Astrocyte (in vitro differentiated cells and primary cell): ENCODE results near the gene TBRG4. TPM values are rescaled to one million over a fixed set of nuclear protein-coding genes. Genes with fewer than 3 reads are reported as not detected.

Source experiments
- DNase-seq: peaks from one replicate; pipeline ENCODE4 v3.0.0-alpha.2; 2010; ENCODE audit warnings: low read depth
- FAIRE-seq: peaks from 2 replicates; lab custom pipeline; 2011; peaks lifted over from hg19 to GRCh38; lab: Jason Lieb, UNC
- H2AFZ ChIP-seq: 2 replicates; pipeline ENCODE4 v1.6.0; 2012; ENCODE audit warnings: low read depth, low read length, inconsistent platforms
- H3K27ac ChIP-seq: 2 replicates; pipeline ENCODE4 v1.5.1; 2011; ENCODE audit warnings: low read depth, low read length, inconsistent platforms
- H3K27me3 ChIP-seq: 2 replicates; pipeline ENCODE4 v1.6.0; 2011; ENCODE audit warnings: low read length, inconsistent platforms; ENCODE audit not compliant: insufficient read depth
- H3K36me3 ChIP-seq: 2 replicates; pipeline ENCODE4 v1.5.1; 2011; ENCODE audit warnings: low read length, inconsistent platforms; ENCODE audit not compliant: insufficient read depth
- H3K4me1 ChIP-seq: 2 replicates; pipeline ENCODE4 v1.5.1; 2011; ENCODE audit warnings: low read length, inconsistent platforms; ENCODE audit not compliant: insufficient read depth
- H3K4me2 ChIP-seq: 2 replicates; pipeline ENCODE4 v1.6.0; 2012; ENCODE audit warnings: low read length, inconsistent platforms
- H3K4me3 ChIP-seq: 2 replicates; pipeline ENCODE4 v1.5.1; 2011; ENCODE audit warnings: low read depth, mild to moderate bottlenecking, low read length, inconsistent platforms; ENCODE audit not compliant: insufficient read depth
- H3K79me2 ChIP-seq: 2 replicates; pipeline ENCODE4 v1.6.0; 2012; ENCODE audit warnings: mild to moderate bottlenecking, low read length, inconsistent platforms; ENCODE audit not compliant: insufficient read depth
- H3K9ac ChIP-seq: 2 replicates; pipeline ENCODE4 v1.6.0; 2012; ENCODE audit warnings: mild to moderate bottlenecking, low read length, inconsistent platforms
- H3K9me3 ChIP-seq: 2 replicates; pipeline ENCODE4 v1.5.1; 2012; ENCODE audit warnings: low read depth, mild to moderate bottlenecking, low read length, inconsistent platforms; ENCODE audit not compliant: insufficient read depth
- H4K20me1 ChIP-seq: 2 replicates; pipeline ENCODE4 v1.6.0; 2012; ENCODE audit warnings: low read length, inconsistent platforms; ENCODE audit not compliant: insufficient read depth
- H3K27ac Mint-ChIP-seq: one replicate; pipeline ENCODE4 v1.8.0; 2021; ENCODE audit warnings: mild to moderate bottlenecking, mixed read lengths; ENCODE audit not compliant: unreplicated experiment
- H3K27me3 Mint-ChIP-seq: one replicate; pipeline ENCODE4 v1.8.0; 2021; ENCODE audit warnings: low read depth, mixed read lengths; ENCODE audit not compliant: unreplicated experiment
- H3K36me3 Mint-ChIP-seq: one replicate; pipeline ENCODE4 v1.8.0; 2021; ENCODE audit warnings: low read depth, mixed read lengths; ENCODE audit not compliant: unreplicated experiment
- H3K4me1 Mint-ChIP-seq: one replicate; pipeline ENCODE4 v1.8.0; 2021; ENCODE audit warnings: low read depth, mixed read lengths; ENCODE audit not compliant: unreplicated experiment
- H3K4me3 Mint-ChIP-seq: one replicate; pipeline ENCODE4 v1.8.0; 2021; ENCODE audit warnings: mild to moderate bottlenecking, moderate library complexity, mixed read lengths; ENCODE audit not compliant: unreplicated experiment
- H3K9me3 Mint-ChIP-seq: one replicate; pipeline ENCODE4 v1.8.0; 2021; ENCODE audit warnings: mild to moderate bottlenecking, mixed read lengths; ENCODE audit not compliant: unreplicated experiment
- CTCF ChIP-seq: IDR thresholded peaks from 2 replicates; pipeline ENCODE4 v1.5.1; 2011; ENCODE audit warnings: low read depth, mild to moderate bottlenecking, inconsistent platforms, low read length, moderate library complexity; ENCODE audit not compliant: insufficient read depth
- EZH2 ChIP-seq: IDR thresholded peaks from 2 replicates; pipeline ENCODE4 v1.6.1; 2012; ENCODE audit warnings: mild to moderate bottlenecking, low read length, inconsistent platforms; ENCODE audit not compliant: insufficient read depth
- total RNA-seq: library from RNA; stranded (reverse); gene quantifications from 2 replicates; pipeline ENCODE4 v1.2.1, GENCODE V29; 2021

Gene TBRG4
- total RNA-seq, 1 donor from 2014 or later = 65.2 TPM

- Histone ChIP-seq H3K9me3 (no peaks in the 10 kb centered on the region), H3K9ac (no peak overlapping the region), H3K79me2 (peaks cover 39% of the 10 kb centered on the region), H2AFZ (no peak overlapping the region), H3K4me2 (no peak overlapping the region), H3K36me3 (peaks cover 4% of the 10 kb centered on the region), H3K4me3 (no peak overlapping the region), H3K27ac (no peak overlapping the region), H3K27me3 (no peaks in the 10 kb centered on the region), H3K4me1 (no peaks in the 10 kb centered on the region), H4K20me1 (peaks cover 58% of the 10 kb centered on the region)
- Mint-ChIP-seq H3K4me1 (no peaks in the 10 kb centered on the region), H3K27ac (no peak overlapping the region), H3K36me3 (peaks cover 16% of the 10 kb centered on the region), H3K4me3 (no peak overlapping the region), H3K9me3 (no peaks in the 10 kb centered on the region), H3K27me3 (no peaks in the 10 kb centered on the region)
- no peak for TF ChIP-seq CTCF
- no peak for TF ChIP-seq EZH2
- no peak for FAIRE-seq
- no peak for DNase-seq
Observed at GRCh38 chr7:45053401-45053800, 58.1 kb downstream of the TBRG4 start.

- FAIRE-seq = no peak
- Histone ChIP-seq H3K9ac (no peak overlapping the region), H3K79me2 (peaks cover 33% of the 10 kb centered on the region)
Observed at GRCh38 chr7:45052011-45052410, 59.5 kb downstream of the TBRG4 start.

More at GRCh38 chr7:45052011-45052410, 59.5 kb downstream of the TBRG4 start:
- Mint-ChIP-seq H3K36me3 (peaks cover 16% of the 10 kb centered on the region), H3K27ac (no peak overlapping the region), H3K4me3 (no peak overlapping the region), H3K27me3 (no peaks in the 10 kb centered on the region), H3K9me3 (no peaks in the 10 kb centered on the region), H3K4me1 (no peaks in the 10 kb centered on the region)
- H3K36me3 ChIP-seq = peaks cover 6% of the 10 kb centered on the region
- H3K4me1 ChIP-seq = no peaks in the 10 kb centered on the region
- H2AFZ ChIP-seq = no peak overlapping the region
- no peak overlapping the region for H3K4me2 ChIP-seq
- no peak overlapping the region for H3K27ac ChIP-seq
- TF ChIP-seq CTCF (no peak), EZH2 (no peak)
- H3K9me3 ChIP-seq = no peaks in the 10 kb centered on the region
- H3K27me3 ChIP-seq = no peaks in the 10 kb centered on the region
- H3K4me3 ChIP-seq = no peak overlapping the region
- no peak for DNase-seq
- peaks cover 54% of the 10 kb centered on the region for H4K20me1 ChIP-seq
